Nephron progenitor cell (in vitro differentiated cells): Measurements from ENCODE around the gene HDDC2.
A peak's percentile ranks its signal among the peaks of the same experiment; 100 is the strongest.

ENCODE experiments used
- DNase-seq: peaks from one replicate; pipeline ENCODE4 v3.0.0; 2021
- H3K27ac Mint-ChIP-seq: 2 replicates; pipeline ENCODE4 v1.8.0; 2021; ENCODE audit warnings: mild to moderate bottlenecking, moderate library complexity, mixed read lengths
- H3K27me3 Mint-ChIP-seq: 2 replicates; pipeline ENCODE4 v1.8.0; 2021; ENCODE audit warnings: mild to moderate bottlenecking, low read depth, mixed read lengths; ENCODE audit not compliant: poor library complexity
- H3K36me3 Mint-ChIP-seq: 2 replicates; pipeline ENCODE4 v1.8.0; 2021; ENCODE audit warnings: low read depth, mixed read lengths
- H3K4me1 Mint-ChIP-seq: 2 replicates; pipeline ENCODE4 v1.8.0; 2021; ENCODE audit warnings: mixed read lengths
- H3K4me3 Mint-ChIP-seq: 2 replicates; pipeline ENCODE4 v1.8.0; 2021; ENCODE audit warnings: mild to moderate bottlenecking, moderate library complexity, mixed read lengths
- H3K9me3 Mint-ChIP-seq: 2 replicates; pipeline ENCODE4 v1.8.0; 2021; ENCODE audit warnings: mild to moderate bottlenecking, moderate library complexity, mixed read lengths
- TF ChIP-seq, protein P1 (sequence below): fragments of 200-600 bp; sonication (generic); IDR thresholded peaks from 2 replicates; pipeline ENCODE4 v1.5.0; 2021; ENCODE audit warnings: antibody characterized with exemption

The HDDC2 gene

DNA sequence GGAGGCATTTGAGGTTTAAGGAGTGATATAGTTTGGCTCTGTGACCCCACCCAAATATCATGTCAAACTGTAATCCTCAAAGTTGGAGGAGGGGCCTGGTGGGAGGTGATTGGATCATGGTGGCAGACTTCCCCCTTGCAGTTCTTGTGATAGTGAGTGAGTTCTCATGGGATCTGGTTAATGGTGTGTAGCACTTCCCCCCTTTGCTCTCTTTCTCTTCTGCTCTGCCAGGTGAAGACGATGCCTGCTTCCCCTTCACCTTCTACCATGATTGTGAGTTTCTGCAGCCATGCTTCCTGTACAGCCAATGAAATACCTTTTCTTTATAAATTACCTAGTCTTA is 1.7 kb upstream of the HDDC2 start:
- no peak overlapping the region for H3K4me3 Mint-ChIP-seq

DNA sequence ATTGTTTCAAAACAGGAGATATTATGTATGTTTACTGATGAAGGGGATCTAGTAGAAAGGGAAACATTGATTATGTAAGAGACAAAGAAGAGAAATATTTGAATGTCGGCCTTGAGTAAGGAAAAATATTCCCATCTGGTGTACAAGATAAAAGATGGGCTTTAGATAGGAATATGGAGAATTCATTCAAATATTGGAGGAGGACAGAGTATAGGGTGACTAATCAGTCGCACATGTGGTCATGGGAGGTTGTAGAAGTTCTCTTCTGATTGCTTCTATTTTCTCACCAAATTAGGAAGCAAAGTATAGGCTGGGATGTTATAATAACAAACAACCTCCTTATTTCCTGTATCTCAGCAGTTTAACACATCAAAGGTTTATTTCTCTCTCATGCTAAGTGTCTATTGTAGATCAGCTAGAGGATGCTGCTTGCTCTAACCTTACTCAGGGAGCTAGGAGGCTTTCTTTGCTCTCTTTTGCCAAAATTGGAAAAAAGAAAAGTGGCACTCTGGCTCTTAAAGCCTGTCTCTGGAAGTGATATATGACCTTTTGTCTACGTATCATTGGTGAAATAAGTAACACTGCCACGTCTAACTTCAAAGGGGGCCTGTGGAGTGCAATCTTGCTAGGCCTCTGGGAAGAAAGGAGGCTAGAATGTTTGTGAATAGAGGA is 1.2 kb upstream of the HDDC2 start:
- no peak overlapping the region for H3K27ac Mint-ChIP-seq
- peaks cover 49% of the 10 kb centered on the region for H3K4me1 Mint-ChIP-seq
- no peak for DNase-seq
- peaks cover 11% of the 10 kb centered on the region for H3K9me3 Mint-ChIP-seq
- H3K4me3 Mint-ChIP-seq, result peak overlapping the region; percentile 95
- H3K27me3 Mint-ChIP-seq, result no peaks in the 10 kb centered on the region
- TF ChIP-seq, protein P1, sequence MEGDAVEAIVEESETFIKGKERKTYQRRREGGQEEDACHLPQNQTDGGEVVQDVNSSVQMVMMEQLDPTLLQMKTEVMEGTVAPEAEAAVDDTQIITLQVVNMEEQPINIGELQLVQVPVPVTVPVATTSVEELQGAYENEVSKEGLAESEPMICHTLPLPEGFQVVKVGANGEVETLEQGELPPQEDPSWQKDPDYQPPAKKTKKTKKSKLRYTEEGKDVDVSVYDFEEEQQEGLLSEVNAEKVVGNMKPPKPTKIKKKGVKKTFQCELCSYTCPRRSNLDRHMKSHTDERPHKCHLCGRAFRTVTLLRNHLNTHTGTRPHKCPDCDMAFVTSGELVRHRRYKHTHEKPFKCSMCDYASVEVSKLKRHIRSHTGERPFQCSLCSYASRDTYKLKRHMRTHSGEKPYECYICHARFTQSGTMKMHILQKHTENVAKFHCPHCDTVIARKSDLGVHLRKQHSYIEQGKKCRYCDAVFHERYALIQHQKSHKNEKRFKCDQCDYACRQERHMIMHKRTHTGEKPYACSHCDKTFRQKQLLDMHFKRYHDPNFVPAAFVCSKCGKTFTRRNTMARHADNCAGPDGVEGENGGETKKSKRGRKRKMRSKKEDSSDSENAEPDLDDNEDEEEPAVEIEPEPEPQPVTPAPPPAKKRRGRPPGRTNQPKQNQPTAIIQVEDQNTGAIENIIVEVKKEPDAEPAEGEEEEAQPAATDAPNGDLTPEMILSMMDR, result no peak
- H3K36me3 Mint-ChIP-seq, result peaks cover 24% of the 10 kb centered on the region

More for the DNA sequence above, 1.7 kb upstream of the HDDC2 start:
- no peak overlapping the region for H3K27ac Mint-ChIP-seq
- H3K4me1 Mint-ChIP-seq, result peaks cover 46% of the 10 kb centered on the region
- TF ChIP-seq, protein P1, result no peak
- H3K36me3 Mint-ChIP-seq, result peaks cover 20% of the 10 kb centered on the region
- no peak for DNase-seq
- H3K27me3 Mint-ChIP-seq, result no peaks in the 10 kb centered on the region
- peaks cover 11% of the 10 kb centered on the region for H3K9me3 Mint-ChIP-seq

DNA sequence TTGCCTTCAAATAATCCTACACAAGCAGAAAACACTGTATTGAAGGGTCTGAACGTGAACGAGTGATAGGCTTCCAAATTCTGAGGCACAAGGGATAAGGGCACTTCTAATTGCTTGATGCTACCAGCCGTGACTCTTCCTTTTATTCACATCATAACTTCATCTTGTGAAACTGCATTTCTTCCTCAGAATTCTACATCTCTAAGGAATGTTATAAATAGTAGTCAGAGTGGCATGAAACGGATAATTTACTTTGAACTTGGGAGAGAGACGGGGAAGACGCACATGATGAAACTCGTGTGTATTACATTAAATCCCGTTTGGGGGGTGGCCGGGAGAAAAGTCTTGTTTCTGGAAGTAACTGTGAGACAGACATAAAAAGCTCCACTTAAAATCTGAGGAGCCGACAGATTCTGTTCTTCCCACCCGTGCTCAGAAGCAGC is 754 bp downstream of the HDDC2 start:
- H3K36me3 Mint-ChIP-seq, result peaks cover 42% of the 10 kb centered on the region
- DNase-seq, result no peak
- peaks cover 40% of the 10 kb centered on the region for H3K4me1 Mint-ChIP-seq
- TF ChIP-seq, protein P1, result no peak
- peaks cover 11% of the 10 kb centered on the region for H3K9me3 Mint-ChIP-seq
- no peaks in the 10 kb centered on the region for H3K27me3 Mint-ChIP-seq
- peak overlapping the region; percentile 95 for H3K4me3 Mint-ChIP-seq
- H3K27ac Mint-ChIP-seq, result peak overlapping the region; percentile 92

DNA sequence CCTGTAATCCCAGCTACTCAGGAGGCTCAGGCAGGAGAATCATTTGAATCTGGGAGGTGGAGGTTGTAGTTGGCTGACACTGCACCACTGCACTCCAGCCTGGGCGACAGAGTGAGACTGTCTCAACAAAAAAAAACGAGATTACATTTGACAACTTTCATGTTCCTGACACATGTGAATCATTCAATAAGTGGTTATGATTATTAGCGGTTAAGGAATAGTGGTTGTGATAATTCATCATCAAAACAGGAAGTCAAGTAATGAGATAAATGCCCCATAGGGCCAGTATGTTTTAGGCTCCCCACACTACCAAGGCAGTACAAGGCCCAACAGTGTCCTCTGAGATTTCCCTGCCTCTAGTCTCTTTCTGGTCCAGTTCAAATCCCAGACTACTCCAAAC is 2.5 kb downstream of the HDDC2 start:
- Mint-ChIP-seq H3K27ac (no peak overlapping the region), H3K36me3 (peaks cover 58% of the 10 kb centered on the region), H3K4me1 (peaks cover 40% of the 10 kb centered on the region), H3K27me3 (no peaks in the 10 kb centered on the region), H3K4me3 (peak overlapping the region; percentile 95), H3K9me3 (peaks cover under 1% of the 10 kb centered on the region)
- TF ChIP-seq, protein P1, result no peak
- DNase-seq, result no peak

DNA sequence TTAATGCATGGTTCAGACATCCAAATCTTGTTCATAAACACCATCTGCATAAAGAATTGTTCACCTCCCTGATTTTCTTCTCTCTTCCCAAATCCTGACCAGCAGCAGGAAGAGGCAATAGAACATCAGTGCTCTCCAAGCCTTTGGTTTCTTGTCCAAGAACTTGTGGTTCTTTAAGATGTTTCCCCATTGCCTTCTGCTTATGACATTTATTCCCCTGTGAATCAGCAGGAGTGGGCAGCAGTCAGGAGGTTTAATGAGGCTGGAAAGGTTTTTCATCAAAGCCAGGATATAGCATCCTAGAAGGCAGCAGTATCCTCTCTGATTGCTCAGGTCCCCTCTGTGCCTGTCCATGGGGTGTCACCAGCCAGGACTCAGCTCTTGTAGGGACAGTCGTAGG is 5.3 kb downstream of the HDDC2 start:
- DNase-seq, result no peak
- TF ChIP-seq, protein P1, result no peak
- H3K36me3 Mint-ChIP-seq, result peaks cover 85% of the 10 kb centered on the region

DNA sequence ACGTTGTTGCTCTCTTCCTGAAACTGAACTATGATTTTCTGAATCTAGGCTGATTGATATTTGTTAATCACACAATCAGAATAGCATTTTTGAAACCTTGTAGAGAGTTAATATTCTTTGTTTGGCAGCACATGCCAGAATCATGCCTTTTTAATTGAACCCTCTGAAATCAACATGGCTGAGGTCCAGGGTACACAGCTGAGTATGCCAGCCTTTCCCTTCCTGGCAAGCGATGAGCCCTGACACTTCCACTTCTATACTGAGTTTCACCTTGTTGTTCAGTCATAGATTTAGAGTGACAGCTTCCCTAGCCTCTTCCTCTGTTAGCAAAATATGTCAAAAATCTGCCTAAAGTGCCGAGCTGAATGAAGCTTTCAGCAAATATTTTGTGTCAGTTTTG is 6.8 kb downstream of the HDDC2 start:
- H3K27ac Mint-ChIP-seq, result no peak overlapping the region
- peaks cover 95% of the 10 kb centered on the region for H3K36me3 Mint-ChIP-seq

More for the DNA sequence above, 5.3 kb downstream of the HDDC2 start:
- Mint-ChIP-seq H3K27me3 (no peaks in the 10 kb centered on the region), H3K4me3 (no peak overlapping the region), H3K27ac (no peak overlapping the region), H3K4me1 (peaks cover 26% of the 10 kb centered on the region), H3K9me3 (no peaks in the 10 kb centered on the region)

More for the DNA sequence above, 6.8 kb downstream of the HDDC2 start:
- Mint-ChIP-seq H3K4me1 (peaks cover 13% of the 10 kb centered on the region), H3K27me3 (no peaks in the 10 kb centered on the region), H3K4me3 (no peak overlapping the region), H3K9me3 (peaks cover 4% of the 10 kb centered on the region)
- TF ChIP-seq, protein P1, result no peak
- DNase-seq, result no peak
